SH-SY5Y (cell line): ENCODE measurements around the gene ITGAL.

Source experiments
- GATA2 ChIP-seq: IDR thresholded peaks from 2 replicates; pipeline ENCODE4 v1.6.1; 2011; ENCODE audit warnings: mild to moderate bottlenecking, low read depth, low read length
- GATA3 ChIP-seq: IDR thresholded peaks from 2 replicates; pipeline ENCODE4 v1.6.1; 2011; ENCODE audit warnings: low read depth, mild to moderate bottlenecking, low read length, moderate library complexity

DNA sequence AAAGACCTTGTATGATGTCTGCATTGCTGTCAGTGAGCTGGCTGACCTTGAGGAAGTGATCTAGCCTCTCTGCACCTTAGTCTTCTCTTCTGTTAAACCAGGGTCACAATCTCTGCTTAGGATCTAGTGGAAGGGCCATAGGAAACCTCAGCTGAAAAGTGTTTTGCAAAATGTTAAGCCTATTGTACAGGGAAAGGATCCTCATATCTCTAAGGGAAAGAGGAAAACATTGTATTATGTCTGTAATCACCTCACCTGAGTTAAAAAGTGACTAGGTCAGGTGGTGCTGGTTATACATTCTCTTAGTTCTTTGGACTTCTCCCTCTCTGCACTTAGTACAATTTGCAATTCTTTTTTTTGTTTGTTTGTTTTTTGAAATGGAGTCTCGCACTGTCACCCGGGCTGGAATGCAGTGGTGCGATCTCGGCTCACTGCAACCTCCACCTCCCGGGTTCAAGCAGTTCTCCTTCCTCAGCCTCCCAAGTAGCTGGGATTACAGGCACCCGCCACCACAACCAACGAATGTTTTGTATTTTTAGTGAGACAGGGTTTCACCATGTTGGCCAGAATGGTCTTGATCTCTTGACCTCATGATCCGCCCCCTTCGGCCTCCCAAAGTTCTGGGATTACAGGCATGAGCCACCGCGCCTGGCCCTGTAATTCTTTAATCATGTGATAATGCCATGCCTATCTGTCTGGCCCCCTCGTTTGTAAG is 24.9 kb upstream of the ITGAL start:
- TF ChIP-seq GATA2 (no peak), GATA3 (no peak)
